ENCODE measurements around the gene RIN3.
A peak's percentile ranks its signal among the peaks of the same experiment; 100 is the strongest.

Gene RIN3

DNA sequence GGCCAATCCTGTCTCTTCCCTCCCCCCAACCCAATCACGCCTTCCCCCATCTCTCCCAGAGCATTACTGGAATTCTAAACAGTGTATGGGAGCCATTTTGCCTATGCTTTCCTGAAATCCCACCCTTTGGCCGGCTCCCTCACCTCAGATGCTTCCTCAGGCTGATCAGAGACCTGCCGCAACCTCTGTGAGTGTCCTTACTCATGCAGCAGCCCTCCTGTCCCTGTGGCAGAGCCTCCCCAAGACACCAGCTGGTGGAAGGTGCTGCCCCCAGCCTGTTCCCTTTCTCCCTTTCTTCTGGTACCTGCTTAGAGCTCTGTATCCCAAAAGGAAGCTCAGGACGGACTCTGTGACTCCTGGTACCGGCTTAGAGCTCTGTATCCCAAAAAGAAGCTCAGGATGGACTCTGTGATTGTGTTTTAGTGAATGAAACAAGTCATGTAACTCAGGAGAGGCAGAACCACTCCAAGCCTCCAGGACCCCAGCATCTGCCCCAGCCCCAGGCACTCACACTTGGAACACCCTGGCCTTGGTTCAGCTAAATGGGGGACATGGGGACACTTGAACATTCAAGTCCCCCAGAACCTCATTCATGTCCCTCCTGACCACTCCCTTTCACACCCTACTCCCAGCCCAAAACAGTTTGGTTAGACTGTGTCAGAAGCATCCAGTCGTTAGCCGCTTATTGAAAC is 29.3 kb upstream of the RIN3 start:
- FAIRE-seq (no peak), DNase-seq (ENCODE audit: extremely low spot score, insufficient read length, low read depth) (no peak)

DNA sequence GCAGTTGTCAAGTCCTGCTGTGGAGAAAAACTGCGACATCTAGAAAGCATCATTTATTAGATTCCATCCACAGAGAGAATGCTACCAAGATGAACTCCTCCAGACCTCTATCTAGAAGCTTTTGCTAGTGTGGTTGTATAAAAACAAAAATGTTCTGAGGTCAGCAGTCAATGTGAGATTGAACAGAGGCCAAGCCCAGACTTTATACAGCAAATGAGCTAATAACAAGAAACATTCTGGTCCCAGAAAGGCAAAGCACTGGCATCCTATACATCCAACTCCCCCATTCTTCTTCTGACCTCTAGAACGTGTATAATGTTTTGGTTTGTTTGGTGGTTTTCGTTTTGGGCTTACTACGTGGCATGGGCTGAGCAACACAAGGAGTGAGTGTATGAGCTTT is 26.7 kb upstream of the RIN3 start:
- FAIRE-seq (no peak), DNase-seq (ENCODE audit: extremely low spot score, insufficient read length, low read depth) (no peak)

DNA sequence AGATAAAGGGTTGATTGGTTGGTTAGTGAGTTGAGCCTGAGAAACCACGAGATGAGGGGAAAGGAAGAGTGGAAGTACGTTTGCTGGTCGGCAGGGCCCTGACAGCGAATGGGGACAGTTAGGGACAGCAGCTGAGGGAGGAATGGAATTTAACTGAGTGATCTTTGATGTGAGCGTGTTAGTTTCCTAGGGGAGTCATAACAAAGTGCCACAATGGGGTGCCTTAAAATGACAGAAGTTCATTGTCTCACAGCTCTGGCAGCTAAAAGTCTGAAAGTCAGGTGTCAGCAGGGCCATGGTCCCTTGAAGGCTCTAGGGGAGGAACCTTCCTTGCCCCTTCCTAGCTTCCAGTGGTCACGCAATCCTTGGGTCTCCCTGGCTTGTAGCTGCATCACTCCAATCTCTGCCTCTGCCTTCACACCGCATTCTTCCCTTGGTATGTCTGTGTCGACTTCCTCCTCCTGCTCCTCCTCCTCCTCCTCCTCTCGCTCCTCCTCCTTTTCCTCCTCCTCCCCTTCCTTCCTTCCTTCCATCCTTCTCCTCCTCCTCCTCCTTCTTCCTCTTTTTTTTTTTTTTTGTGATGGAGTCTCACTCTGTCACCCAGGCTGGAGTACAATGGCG is 26.0 kb upstream of the RIN3 start:
- no peak for FAIRE-seq
- DNase-seq (ENCODE audit: extremely low spot score, insufficient read length, low read depth) = no peak

DNA sequence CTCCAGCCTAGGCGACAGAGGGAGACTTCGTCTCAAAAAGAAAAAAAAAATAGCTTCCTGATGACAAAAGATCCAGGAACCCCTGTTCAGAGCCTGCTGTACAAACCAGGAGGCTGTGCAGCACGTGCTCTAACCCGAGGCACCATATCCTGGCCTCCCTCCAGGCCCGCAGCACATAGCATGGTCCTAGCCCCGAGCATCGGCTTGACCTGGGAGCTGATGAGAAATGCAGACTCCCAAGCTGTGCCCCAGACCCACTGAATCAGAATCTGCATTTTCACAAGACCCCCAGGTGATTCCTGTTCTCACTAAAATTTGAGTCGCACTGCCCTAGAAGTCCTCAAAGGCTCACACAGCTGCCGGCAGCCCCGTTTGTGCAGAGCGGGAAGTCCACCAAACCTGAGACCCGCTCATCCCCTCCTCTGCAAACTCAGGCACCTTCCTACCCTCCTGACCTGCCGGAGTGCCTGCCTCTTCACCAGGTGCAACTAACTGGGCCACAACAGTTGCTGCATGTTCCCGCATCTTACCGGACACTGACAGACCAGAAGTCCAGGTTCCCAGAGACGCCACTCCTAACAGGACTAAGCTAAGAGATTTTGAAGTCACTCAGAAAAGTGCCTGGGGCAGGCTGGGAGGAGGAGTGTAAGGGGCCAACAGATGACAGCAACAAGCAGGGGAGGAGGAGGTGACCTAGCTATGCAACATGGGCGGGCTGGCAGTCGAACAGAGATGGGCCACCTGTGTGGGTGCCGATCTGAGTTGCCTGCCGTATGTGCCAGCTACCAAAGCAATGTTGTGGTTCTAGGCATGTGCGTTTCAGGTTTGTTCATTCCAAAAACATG is 24.0 kb upstream of the RIN3 start:
- FAIRE-seq (no peak), DNase-seq (ENCODE audit: extremely low spot score, insufficient read length, low read depth) (no peak)

DNA sequence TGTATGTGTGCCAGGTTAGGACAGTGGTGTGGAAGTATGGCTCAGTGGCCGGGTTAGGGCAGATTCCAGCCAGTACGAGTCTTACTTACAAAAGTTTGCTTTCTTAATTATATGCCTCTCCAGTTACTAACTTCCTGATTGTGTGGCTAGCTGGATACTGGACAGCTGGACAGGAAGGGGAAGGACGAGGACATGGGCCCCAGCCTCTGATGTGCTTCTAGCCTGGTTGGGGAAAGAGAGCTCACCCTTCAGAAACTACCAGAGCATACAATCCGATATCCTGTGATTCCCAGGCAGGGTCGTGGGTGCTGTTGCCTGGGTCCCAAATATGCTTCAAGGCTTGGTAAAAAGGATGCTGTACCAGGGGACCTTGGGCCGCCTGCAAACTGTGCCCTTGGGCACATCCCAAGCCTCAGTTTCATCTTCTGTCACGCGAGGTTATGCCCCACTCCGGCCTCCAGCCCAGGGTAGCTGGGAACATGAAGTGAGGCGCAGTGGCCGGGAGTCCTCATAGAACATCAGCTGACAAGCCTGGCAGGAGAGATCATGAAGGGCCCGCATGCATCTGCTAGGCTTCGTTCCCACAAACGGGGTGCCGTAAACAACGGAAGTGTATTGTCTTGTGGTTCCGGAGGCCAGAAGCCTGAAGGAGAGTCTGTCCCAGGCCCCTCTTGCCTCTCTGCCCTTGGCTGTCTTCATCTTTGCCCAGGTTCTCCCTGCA is 23.2 kb upstream of the RIN3 start:
- DNase-seq (ENCODE audit: extremely low spot score, insufficient read length, low read depth) (no peak), FAIRE-seq (no peak)

DNA sequence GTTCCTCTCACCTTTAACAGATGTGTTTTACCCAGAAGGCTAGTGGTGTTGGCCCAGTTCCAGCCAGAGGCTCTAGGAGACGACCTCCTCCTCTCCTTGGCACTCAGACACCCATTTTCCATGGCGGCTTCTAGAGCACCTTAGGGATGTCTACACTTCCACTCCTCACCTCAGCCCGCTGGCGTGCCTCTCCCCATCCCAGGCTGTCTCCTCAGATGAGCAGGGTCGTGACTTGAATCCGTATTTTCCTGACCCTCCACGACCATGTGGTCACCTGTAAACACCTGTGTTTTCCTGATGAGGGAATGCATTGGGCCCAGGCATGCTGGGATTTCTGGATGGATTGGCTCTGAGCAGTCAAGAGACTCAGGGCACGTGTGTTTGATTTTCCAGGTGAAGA is 21.8 kb upstream of the RIN3 start:
- no peak for DNase-seq (ENCODE audit: extremely low spot score, insufficient read length, low read depth)

DNA sequence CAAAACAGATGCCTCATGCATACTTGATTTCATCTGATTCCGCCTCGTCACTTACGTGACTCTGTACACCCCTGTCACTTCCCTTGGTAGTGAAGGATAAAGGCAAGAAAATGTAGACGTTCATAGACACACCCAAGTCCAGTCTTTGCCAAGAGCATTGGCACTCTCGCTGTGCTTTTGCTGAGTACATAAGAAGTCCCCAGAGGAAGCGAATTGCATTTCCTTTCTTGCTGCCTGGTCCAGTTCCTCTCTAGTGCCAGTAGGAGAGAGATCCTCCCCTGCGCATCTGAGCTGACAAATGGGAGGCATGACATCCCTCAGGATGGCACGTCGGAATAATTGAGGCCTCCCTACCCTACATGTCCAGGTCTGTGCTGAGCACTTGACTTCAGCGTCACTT is 21.3 kb upstream of the RIN3 start:
- no peak for DNase-seq (ENCODE audit: extremely low spot score, insufficient read length, low read depth)
- FAIRE-seq = no peak

More for the DNA sequence above, 21.8 kb upstream of the RIN3 start:
- no peak for FAIRE-seq

DNA sequence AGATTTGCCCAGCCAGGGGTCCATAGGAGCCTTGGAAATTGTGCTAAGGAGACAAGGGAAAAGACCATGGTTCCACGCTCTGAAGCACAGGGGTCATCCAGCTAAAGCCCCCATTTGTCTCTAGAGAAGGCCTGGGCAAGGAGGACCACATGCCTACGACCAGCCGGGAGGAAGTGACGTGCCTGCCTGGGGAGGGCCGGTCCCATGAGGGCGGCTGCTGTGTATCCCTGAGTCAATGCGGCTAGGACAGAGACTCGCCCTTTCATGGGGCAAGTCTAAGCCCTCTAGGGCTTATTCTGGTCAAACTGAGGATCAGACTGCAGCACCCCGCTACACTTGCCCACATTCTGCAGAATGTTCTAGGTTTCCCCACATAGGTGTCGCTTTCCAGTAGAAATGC is 20.6 kb upstream of the RIN3 start:
- DNase-seq (ENCODE audit: extremely low spot score, insufficient read length, low read depth) (no peak), FAIRE-seq (no peak)

DNA sequence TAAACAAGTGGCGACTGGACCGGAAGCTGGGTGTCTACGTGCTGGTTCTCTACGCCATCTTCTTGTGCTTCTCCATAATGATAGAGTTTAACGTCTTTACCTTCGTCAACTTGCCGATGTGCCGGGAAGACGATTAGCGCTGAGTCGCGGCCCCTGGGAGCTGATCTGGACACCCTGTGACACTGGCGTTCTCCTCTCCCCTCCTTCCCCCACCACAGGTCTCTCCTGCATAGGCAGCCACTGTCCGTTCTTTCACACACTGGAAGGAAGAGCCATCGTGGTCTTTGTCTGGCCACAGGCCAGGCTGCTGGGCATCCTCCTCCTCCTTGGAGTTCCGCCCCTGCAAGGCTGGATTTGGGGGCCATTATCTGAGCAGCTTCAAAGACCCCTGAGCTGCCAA is 20.1 kb upstream of the RIN3 start:
- no peak for DNase-seq (ENCODE audit: extremely low spot score, insufficient read length, low read depth)
- no peak for FAIRE-seq

DNA sequence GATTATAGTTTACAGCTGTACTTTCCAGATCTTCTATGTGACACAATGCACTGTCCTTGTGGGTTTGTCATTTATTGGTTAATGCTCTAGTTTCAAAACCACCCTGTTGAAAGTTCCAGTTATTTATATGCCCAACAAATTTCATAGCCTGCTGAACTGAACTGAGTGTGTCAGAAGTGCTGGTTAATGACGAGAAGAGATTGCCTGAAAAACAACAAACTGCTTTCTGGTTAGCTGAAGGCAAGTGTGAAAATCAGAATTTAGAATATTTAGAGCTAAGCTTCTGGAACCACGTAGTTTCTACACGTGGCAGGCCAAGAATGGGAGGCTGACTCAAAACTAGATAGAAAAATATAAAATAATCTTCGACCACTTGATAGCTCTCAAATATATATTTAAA is 19.1 kb upstream of the RIN3 start:
- FAIRE-seq (peak; percentile 70), DNase-seq (ENCODE audit: extremely low spot score, insufficient read length, low read depth) (no peak)

DNA sequence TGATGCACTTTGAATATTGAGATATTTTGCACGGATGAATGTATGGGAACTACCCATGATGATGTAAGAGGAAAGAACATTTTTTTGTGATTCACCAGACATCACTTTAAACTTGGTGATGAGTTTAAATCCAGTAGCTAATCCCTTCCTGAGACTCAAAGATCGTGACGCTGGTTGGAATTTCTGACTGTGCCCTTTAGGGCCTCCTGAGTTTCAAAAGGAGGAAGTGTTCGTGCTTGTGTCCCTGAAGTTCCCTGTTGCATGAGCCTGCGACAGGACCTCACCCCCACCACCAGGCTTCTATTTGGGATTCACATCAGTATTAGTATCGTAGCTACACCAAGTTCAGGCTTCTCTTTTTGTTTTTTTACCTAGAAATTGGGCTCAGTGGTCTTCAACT is 18.6 kb upstream of the RIN3 start:
- FAIRE-seq = no peak
- DNase-seq (ENCODE audit: extremely low spot score, insufficient read length, low read depth) = no peak

DNA sequence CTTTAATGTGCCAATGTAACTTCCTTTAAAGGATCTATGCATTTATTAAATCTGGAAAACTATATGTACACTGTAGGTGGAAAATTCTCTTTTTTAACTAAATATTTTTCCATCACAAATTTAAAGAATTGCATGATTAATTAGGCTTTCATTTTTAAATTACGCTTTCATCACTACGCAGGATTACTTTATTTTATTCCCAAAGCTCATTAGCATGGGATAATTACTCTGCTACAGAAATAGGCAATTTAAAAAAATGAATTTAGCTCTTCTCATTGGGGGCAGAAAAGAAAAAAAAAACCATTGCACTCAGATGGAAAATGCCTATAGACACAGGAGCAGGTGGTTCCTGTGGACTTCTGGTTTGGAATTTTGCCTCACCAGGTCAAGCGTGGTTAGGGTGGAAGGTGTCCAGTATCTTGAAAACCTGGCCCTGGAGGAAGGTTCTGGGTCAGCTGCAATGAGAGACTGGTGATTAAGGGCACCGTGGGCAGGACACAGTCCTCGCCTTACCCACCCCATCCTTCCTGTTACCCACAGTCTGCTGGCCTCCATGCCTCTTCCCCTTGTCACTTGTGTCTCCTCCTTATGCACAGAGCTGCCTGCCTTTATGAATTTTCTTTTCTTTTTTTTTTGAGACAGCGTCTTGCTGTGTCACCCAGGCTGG is 17.3 kb upstream of the RIN3 start:
- DNase-seq (ENCODE audit: extremely low spot score, insufficient read length, low read depth) (no peak), FAIRE-seq (no peak)

DNA sequence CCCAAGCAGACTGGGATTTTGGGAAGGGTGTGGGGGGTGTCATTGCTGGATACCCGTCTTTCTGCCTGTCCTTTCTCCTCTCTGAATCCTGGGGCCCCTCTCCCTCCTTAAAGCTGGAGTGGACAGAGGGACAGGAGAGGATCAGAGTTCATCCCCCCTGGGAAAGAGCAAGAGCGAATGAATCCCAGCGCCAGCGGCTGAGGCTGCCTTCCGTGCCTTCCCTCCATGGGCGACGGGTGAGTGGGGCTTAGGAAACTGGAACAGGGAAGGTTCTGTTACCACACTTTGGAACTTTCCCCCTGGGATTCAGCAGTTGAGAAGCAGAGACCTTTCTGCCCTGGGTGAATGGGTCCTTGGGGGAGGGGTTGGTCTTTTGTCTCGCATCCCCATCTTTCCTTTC is 16.2 kb upstream of the RIN3 start:
- FAIRE-seq (no peak), DNase-seq (ENCODE audit: extremely low spot score, insufficient read length, low read depth) (no peak)

DNA sequence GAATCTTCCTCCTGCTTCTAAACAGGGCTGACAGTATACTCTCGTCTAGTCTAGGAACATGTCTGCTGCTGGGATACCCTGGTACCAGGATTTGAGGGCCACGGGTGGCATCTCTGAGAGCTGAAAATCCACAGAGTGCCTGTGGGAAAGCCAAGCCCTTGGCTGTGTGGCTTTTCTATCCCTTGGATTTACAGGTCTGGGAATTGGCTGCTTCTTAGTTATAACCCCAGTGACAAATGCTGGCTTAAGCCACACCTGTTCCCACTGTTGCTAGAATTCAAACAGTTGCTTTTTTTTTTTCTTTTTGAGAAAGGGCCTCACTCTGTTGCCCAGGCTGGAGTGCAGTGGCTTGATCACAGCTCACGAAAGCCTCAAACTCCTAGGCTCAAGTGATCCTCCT is 14.3 kb upstream of the RIN3 start:
- DNase-seq (ENCODE audit: extremely low spot score, insufficient read length, low read depth) = no peak
- FAIRE-seq = no peak

DNA sequence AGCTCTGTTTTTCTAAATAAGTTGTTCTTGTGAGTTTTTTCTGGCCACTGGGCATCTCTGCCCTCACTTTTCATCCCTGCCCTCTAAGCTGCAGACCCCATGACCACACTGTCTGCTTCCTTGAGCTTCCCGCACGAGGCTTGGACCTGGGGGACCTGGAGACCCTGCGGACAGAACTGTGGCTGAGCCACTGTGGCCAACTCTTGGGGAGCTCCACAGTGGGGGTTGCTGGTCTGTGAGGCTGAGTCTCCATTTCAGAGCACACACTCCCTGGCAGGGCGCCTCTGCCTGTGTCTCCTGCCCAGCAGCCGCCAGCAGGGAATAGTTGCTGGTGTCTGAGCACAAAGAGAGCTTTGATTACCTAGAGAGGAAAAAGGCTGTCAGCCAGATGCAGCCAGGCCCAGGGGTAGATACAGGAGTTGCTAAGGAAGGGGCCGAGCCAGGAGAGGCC is 13.1 kb upstream of the RIN3 start:
- no peak for FAIRE-seq
- no peak for DNase-seq (ENCODE audit: extremely low spot score, insufficient read length, low read depth)

DNA sequence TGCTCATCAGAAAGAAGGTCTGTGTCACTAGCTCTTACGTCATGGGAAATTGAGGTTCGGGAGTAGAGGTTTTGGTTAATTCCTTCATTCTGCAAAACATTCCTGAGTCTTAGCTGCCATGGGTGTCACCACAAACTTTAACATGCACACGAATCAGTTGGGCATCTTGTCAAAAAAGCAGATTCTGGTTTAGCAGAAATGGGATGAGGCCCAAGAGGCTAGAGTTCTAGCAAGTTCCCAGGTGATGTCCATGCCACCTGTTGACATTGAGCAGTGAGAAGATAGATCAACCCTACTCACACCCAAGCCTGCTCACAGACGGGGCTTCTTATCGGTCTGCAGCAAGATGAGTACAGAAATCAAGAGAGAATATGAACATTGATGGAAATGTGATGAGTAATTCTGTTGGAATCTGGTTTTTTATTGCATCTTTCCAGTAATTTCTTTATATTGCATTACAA is 11.7 kb upstream of the RIN3 start:
- FAIRE-seq = no peak
- no peak for DNase-seq (ENCODE audit: extremely low spot score, insufficient read length, low read depth)

DNA sequence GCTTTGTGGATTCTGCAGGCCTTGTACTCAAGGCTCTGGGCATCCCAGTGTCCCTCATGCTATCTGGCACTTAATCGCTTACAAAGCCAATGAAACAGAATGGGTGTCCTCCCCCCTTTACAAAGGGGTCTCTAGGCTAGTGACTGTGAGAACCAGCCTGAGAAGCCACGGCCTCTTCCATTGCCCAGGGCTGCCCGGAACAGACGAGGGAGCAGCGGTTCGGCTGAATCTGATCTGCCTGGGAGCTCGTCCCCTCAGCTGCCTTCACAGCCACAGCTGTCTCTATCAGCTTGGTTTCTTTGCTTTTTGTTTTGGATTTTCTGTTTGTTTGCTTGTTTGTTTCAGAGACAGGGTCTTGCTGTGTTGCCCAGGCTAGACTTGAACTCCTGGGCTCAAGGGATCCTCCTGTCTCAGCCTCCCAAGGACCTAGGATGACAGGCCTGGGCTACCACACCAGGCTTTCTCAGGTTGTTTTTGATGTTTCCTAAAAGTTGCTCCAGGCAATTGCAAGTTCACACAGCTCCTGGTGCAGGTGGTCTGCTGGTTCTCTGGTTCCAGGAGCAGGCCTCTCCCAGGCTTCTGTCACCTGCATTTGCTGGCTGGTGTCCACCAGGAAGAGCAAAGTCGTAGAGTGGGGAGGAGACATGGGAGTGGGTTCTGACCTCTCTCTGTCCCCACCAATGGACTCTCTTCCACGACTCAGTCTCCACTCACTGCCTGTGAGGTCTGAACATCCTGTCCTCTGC is 10.9 kb upstream of the RIN3 start:
- FAIRE-seq (no peak), DNase-seq (ENCODE audit: extremely low spot score, insufficient read length, low read depth) (no peak)

DNA sequence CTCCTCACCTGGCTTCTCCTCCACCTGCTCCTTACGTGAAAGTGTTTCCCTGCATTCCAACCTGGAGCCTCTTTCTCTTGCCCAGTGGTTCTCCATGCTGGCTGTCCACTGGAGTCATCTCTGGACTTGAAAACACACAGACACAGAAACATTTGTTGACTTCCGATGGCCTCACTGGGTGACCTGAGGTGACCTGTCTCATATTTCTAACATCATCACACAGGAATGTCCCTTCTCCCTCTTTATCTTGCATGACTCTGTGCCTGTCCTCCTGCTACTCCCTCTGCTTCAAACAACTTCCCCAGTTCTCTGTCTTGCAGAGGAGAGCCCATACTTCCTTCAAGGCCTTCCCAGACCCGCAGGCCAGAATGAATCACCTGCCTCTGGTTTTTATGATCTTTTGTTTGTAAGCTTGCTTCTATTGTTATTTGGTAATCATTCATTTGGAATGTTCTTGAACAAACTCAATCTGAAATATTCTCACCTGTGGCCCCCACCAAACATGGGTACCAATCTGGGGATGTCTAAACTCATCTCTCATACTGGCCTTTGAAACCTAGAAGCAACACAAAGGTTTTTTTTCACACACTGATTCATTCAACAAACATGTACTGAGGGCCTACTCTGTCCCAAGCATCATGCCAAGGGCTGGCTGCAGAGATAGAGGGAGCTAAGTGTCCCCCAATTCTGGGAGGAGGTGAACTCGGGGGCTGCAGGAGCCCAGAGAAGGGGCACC is 9.7 kb upstream of the RIN3 start:
- no peak for FAIRE-seq
- DNase-seq (ENCODE audit: extremely low spot score, insufficient read length, low read depth) = no peak

DNA sequence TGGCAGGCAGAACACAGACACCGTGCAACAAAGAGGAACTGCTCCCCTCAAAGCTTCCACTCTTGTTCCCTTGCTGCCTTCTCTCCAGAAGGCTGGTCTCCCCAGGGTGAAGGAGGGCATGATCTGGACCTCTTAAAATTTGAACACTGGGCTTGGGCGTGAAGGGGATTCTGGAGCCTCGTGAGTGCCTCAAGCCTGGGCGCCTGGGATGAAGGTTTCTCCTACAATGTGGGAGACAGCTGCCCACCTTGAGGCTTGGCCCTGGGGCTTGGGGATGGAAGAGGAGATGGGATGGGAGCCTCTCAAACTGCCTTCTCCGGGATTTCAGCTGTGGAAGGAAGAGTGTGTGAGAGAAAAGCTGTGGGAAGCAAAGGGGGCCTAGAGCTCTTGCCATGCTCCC is 7.8 kb upstream of the RIN3 start:
- DNase-seq (ENCODE audit: extremely low spot score, insufficient read length, low read depth) = no peak
- FAIRE-seq = no peak

Measured in GM18507 (cell line).